Kasumi-1 (cell line): ENCODE measurements around the gene ACP2.
A peak's percentile ranks its signal among the peaks of the same experiment; 100 is the strongest.
"Not testable (repeated sequence)": the region's sequence is repeated elsewhere in the genome, so short reads cannot be mapped to it uniquely, and the experiment has no call there.

Experiments used
- DNase-seq, 2 experiments: peaks; one replicate each; lab custom pipeline; 2025; lab: John Stamatoyannopoulos, UW

Gene ACP2

DNA sequence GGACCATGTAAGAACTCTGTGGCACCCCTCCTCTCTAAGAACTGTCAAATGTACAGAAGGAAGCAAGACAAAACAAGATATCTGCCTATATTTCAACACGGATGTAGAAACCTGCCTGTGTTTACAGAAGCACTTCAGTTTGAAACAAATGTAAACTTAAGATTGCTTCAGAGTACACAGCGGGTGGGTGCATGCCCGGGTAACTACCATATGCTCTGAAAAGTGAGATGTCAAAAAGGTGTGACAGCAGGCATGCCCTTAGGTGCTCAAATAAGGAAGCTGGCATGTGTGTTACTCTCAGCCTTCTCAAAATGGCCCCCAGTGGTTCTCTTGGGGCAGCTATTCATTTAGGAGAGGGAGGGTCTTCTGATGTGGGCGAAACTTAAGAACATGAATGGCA, 5.2 kb downstream of the ACP2 start:
- DNase-seq, result no peak

DNA sequence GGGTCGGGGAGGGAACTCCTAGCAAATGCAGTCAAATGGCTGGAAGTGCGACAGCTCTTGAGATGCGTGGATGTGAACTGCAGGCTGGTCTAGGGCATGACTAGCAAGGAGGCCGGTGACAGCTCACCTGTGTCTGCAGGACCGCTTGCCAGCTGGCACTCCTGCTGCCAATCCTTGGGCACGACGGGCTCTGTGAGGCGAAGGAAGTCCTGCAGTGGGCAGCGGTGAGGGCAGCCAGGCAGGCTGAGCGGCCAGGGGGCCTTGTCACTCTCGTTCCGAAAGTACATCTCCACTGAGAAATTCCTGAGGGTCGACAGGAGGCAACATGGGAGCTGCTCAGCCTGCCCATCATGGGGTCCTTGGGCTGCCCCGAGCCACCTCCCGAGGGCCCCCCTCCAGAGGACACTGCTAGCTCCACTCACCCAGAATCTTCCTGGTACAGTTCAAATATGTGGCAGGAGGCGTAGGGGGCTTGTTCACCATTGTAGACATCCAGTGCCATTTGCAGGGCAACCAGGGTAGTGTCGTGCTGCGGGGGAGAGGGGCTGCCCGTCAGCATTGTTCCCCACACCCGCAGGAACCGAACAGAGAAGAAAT, 5.9 kb downstream of the ACP2 start:
- DNase-seq, result no peak

DNA sequence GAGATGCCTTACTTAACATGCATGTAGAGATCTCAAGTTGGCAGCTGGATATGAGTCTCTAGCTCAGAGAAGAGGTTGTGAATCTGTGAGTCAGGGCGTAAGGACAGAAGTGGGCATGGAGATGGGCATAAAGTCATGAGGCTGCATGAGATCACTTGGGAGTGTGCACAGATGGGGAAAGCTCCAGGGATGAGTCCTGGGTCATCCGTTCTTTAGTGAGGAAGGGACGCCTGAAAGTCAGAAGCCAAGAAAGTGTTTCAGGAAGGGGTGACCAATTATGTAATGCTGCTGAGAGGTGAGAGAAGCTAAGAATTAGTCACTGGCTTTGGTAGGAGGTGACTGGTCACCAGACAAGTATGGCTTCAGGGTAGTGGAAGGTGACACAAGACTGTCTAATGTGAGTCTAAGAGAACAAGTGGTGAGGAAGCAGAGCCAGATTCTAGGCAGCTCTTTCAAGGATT, 6.7 kb downstream of the ACP2 start:
- DNase-seq, result no peak

DNA sequence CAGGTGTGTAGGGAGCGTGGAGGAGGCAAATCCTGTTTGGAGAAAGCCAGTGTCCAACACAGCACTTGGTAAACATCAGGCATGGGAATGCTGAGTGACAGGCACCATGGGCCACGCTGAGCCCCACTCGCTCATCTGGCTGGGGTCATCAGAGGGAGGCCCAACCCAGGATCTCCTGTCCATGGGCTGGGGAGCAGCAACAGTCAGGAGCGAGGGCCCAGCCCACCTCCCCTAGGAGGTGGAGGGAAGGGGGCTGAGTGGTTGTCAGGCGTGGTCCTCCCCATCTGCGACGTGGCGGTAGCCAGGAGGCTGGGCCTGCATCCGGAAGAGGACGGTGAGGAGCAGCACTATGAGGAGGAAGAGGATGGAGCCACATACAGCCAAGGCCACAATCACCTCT, 8.8 kb downstream of the ACP2 start:
- DNase-seq, result no peak

DNA sequence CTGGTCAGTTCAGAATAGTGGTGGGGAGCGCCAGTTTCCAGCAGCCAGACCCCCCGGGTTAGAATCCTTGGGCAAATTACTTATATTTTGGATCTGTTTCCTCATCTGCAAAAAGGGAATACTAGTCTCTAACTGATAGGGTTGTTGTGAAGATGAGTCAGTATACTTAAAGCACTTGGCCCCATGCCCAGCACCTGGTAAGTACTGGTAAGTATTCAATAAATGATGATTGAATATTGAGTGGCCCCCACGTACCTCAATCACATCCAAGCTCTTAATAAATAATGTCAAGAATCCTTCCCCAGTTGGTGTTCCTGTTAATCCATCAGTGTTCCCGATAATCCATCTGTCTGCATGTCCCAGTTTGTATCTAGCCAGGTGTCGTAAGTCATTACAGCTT, 12.1 kb downstream of the ACP2 start:
- DNase-seq, result peak in 1 of 2 experiments; percentile 23

DNA sequence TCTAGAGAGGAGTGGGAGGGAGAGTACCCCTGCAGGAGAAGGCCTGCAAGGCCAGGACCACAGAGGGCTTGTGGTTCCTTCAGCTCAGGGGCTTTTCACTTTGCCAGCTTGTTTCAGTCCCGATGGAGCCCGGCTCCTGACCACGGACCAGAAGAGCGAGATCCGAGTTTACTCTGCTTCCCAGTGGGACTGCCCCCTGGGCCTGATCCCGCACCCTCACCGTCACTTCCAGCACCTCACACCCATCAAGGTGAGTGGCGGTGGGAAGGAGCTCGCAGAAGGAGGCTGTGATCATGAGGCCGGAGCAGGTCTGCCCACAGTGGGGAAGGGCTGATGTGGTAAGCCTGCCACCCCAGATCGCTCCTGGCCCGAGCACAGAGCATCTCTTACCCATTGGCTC, 13.5 kb downstream of the ACP2 start:
- no peak for DNase-seq

DNA sequence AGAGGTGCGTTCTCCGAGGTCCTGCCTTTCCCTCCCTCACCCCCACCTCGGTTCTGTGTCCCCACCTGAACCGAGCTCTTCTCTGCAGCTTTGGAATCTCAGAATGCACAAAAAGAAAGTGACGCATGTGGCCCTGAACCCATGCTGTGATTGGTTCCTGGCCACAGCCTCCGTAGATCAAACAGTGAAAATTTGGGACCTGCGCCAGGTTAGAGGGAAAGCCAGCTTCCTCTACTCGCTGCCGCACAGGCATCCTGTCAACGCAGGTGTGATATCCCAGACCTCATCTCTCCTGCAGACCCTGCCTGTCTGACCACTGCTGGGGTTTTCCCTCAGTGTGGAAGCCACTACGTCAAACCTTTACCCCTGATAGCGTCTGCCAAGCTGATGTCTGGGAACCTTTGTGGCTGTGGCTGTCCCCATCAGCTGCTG, 13.9 kb downstream of the ACP2 start:
- no peak for DNase-seq

DNA sequence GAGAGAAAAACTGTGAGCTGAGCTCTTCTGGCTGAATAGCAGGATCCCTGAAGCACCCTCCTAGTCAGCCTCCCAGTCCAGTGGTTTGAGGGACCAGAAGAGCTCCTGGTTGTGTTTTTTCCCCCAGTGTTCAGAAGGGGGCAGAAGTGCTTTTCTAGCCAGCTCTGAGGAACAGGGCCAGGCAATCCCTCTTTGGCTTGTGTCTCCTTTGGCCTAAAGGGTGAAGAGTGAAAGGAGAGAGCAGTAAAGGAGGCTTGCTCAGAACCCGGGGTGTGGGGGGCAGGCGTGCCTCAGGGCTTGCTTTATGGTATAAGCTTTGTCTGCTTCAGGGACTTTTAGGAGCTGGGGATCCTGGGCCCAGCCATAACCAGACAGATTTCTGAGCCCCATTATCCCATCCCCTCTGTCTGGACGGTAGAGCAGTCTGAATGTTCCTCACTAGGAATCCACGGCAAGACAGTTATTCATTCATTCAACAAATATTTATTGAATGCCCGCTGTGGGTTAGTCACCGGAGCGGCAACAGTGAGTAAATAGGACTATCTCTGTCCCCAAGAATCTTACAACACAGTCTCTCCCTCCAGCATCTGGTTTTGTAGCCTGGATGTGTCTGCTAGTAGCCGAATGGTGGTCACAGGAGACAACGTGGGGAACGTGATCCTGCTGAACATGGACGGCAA, 14.5 kb downstream of the ACP2 start:
- DNase-seq, result peak; percentile 57 to 76

- no peak for DNase-seq
These were observed 15.6 kb downstream of the ACP2 start for GRCh38 chr11:47233051-47233450.

GRCh38 chr11:47229161-47229560, 19.5 kb downstream of the ACP2 start:
- DNase-seq, result no peak

DNA sequence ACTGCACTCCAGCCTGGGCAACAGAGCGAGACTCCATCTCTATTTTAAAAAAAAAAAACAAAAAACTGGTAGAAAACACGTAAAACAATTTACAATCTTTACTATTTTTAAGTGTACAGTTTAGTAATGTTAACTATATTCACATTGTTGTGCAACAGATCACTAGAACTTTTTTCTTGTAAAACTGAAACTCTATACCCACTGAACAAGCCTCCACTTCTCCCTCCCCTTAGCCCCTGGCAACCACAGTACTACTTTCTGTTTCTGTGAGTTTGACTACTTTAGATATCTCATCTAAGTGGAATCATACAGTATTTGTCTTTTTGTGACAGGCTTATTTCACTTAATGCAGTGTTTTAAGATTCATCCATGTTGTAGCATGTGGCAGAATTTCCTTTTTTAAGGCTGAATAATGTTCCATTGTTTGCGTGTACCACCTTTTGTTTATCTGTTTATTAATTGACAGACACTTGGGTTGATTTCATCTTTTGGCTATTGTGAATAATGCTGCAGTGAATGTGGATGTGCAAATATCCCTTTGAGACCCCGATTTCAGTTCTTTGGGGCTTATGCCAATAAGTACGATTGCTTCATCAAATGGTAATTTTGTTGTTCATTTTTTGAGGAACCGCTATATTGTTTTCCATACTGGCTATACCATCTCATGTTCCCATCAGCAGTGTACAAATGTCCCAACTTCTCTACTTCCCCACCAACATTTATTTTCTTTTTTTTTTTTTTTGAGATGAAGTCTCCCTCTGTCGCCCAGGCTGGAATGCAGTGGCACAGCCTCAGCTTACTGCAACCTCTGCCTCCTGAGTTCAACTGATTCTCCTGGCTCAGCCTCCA, 22.8 kb downstream of the ACP2 start:
- DNase-seq, result no peak

DNA sequence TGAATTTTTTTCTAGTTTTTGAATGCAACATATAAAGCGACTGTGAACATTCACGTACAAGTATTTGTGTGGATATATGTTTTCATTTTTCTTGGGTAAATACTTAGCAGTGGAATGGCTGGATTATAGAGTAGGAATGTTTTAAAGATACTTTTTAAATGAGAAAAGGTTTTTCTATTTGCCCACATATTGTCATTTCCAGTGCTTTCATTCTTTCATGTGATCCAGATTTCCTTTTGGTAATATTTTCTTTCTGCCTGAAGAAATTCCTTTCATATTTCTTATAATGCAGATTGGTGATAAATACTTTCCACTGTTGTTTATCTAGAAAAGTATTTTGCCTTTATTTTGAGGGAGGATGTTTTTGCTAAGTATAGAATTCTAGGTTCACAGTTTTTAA, 25.9 kb downstream of the ACP2 start:
- no peak for DNase-seq

DNA sequence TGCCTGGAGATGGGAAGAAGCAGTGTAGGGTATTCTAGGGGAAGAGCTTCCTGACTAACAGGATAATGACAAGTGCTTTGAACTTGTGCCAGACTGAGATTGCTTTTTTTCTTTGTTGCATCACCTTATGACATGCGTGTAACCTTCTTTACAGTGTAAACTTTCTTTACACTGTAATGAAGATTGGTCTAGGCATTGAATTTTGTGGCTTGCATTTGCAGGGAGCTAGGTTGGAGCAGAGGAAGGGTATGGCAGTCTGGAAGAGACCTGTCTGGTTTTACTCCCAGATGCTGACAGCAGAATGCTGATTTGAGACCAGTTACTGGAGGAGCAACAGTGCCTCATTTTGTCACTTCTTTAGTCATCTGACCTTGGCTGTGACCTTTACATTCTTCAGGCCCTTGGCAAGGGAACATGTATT, 28.2 kb downstream of the ACP2 start:
- DNase-seq, result no peak

DNA sequence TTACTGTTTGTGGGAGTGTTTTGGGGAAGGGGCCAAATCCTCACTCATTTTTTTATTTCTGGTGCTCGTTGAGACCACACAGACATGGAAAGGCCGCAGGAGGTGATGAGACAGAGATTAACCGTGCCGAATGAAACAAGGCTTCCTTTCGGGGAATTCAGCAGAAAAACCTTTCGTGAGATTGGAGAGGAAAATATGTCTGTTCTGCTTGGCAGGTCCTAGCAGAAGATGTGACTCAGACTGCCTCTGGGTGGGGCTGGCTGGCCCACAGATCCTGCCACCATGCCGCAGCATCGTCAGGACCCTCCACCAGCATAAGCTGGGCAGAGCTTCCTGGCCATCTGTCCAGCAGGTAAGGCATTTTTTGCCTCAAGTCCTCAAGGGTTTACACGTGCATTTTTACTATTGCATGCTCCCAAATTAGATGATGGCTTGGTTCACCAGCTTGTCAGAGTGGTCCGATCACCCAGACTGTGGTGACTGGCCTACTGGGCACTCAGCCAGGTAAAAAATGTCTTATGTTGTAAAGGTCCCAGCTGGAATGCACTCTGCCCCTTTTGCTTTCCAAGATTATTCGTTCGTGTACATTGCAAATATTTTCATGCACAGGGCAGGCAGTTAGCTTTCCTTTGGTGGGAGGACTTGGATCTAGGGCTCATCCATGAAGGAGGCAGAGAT, 32.4 kb downstream of the ACP2 start:
- peak; percentile 42 to 45 for DNase-seq

- peak in 1 of 2 experiments; percentile 44 for DNase-seq
These were observed 33.2 kb downstream of the ACP2 start for GRCh38 chr11:47215366-47215910.

GRCh38 chr11:47213950-47214565, 34.6 kb downstream of the ACP2 start:
- DNase-seq, result peak; percentile 57 to 72

GRCh38 chr11:47212938-47213337, 35.7 kb downstream of the ACP2 start:
- DNase-seq, result no peak

GRCh38 chr11:47208628-47209027, 40.0 kb downstream of the ACP2 start:
- DNase-seq, result no peak

DNA sequence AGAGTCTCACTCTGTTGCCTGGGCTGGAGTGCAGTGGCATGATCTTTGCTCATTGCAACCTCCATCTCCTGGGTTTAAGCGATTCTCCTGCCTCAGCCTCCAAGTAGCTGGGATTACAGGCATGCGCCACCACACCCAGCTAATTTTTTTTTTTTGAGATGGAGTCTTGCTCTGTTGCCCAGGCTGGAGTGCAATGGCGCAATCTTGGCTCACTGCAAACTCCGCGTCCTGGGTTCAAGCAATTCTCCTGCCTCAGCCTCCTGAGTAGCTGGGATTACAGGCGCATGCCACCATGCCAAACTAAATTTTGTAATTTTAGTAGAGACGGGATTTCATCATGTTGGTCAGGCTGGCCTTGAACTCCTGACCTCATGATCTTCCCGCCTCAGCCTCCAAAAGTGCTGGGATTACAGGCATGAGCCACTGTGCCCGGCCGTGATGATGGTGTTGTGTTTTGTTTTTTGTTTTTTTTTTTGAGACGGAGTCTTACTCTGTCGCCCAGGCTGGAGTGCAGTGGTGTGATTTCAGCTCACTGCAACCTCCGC, 40.5 kb downstream of the ACP2 start:
- DNase-seq, result not testable (repeated sequence)

DNA sequence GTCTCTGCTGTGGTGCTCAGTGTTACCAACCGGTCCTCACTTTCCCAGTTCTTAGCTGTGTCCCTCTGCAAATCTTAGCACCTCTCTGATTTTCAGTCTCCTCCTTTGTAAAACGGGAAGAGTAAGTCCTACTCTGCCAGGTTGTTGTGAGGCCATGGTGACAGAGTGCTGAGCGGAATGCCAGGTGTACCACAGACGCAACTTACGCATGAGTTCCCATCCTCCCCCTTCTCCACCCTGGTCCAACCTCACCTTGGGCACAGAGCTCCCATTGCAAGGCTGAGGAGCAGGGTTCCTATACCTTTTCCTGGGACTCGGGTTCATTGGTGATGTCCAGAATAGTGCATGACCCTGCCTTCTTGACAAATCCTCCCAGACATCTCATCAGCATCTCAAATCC, 41.2 kb downstream of the ACP2 start:
- no peak for DNase-seq

DNA sequence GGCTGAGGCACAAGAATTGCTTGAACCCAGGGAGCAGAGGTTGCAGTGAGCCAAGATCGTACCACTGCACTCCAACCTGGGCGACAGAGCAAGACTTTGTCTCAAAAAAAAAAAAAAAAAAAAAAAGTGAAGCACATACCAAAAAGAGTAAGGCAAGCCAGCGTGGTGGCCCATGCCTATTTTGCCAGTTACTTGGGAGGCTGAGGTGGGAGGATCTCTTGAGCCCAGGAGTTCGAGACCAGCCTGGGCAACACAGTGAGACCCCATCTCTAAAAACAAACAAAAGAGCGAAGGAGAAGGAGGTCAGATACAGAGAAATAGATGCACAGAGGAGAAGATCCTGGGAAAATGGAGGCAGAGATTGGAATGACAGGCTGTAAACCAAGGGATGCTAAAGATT, 42.0 kb downstream of the ACP2 start:
- DNase-seq, result not testable (repeated sequence)
